Natural killer cell (primary cell): ENCODE data around the gene DENND4B. TPM values are rescaled to one million over a fixed set of nuclear protein-coding genes. Genes with fewer than 3 reads are reported as not detected.

ENCODE experiments used
- ATAC-seq, 3 donors: fragments of 150-1000 bp in 2 of 3; fragments of 200-7000 bp in 1 of 3; cut with Tn5 transposase; 1 replicate in 1 of 3; 2 replicates in 2 of 3; pipeline ENCODE4 v1.10.0; 2021; ENCODE audit warnings: mild to moderate bottlenecking in 2 of 3, moderate library complexity in 2 of 3
- DNase-seq, 2 donors: peaks; one replicate each; pipeline versions ENCODE4 v3.0.0 to v3.0.0-alpha.2; 2013 to 2021; ENCODE audit warnings: mixed read lengths in 1 of 2
- H3K27ac ChIP-seq: one replicate; pipeline ENCODE4 v1.5.1; 2013; ENCODE audit warnings: mild to moderate bottlenecking, low read length
- H3K27me3 ChIP-seq: one replicate; pipeline ENCODE4 v1.6.1; 2013; ENCODE audit warnings: low read length; ENCODE audit not compliant: control insufficient read depth, insufficient read depth
- H3K36me3 ChIP-seq: one replicate; pipeline ENCODE4 v1.6.1; 2013; ENCODE audit warnings: low read length; ENCODE audit not compliant: control insufficient read depth, insufficient read depth
- H3K4me1 ChIP-seq: one replicate; pipeline ENCODE4 v1.6.1; 2013; ENCODE audit warnings: low read length; ENCODE audit not compliant: control insufficient read depth, insufficient read depth
- H3K4me3 ChIP-seq: one replicate; pipeline ENCODE4 v1.5.1; 2013; ENCODE audit warnings: low read length
- H3K9me3 ChIP-seq: one replicate; pipeline ENCODE4 v1.6.1; 2013; ENCODE audit warnings: low read length; ENCODE audit not compliant: control insufficient read depth, insufficient read depth
- H3K27ac Mint-ChIP-seq, 2 donors: one replicate each; pipeline ENCODE4 v1.8.0; 2022; ENCODE audit warnings: mild to moderate bottlenecking in 2 of 2, mixed read lengths in 2 of 2, moderate library complexity in 1 of 2
- H3K27me3 Mint-ChIP-seq, 2 donors: one replicate each; pipeline ENCODE4 v1.8.0; 2022; ENCODE audit warnings: low read depth in 2 of 2, mixed read lengths in 2 of 2
- H3K36me3 Mint-ChIP-seq: one replicate; pipeline ENCODE4 v1.8.0; 2022; ENCODE audit warnings: mixed read lengths
- H3K4me1 Mint-ChIP-seq, 2 donors: one replicate each; pipeline ENCODE4 v1.8.0; 2022; ENCODE audit warnings: mixed read lengths in 2 of 2
- H3K4me3 Mint-ChIP-seq: one replicate; pipeline ENCODE4 v1.8.0; 2022; ENCODE audit warnings: mild to moderate bottlenecking, moderate library complexity, mixed read lengths
- H3K9me3 Mint-ChIP-seq, 2 donors: one replicate each; pipeline ENCODE4 v1.8.0; 2022; ENCODE audit warnings: mixed read lengths in 2 of 2
- CTCF ChIP-seq: fragments of 200-600 bp; IDR thresholded peaks from one replicate; pipeline ENCODE4 v1.8.0; 2022; ENCODE audit warnings: antibody characterized with exemption
- WGBS: methylation state at CpG from one replicate; pipeline ENCODE4 v1.1.7; 2013; ENCODE audit warnings: missing lambda C conversion rate; ENCODE audit not compliant: insufficient coverage; 5-methylcytosine and 5-hydroxymethylcytosine counted together
- intact Hi-C: fragments of 100-400 bp; cut with micrococcal nuclease; formaldehyde crosslinking; loops from one replicate; pipeline ENCODE4 v1.14.2; 2022
- total RNA-seq, 4 donors: library from RNA; stranded (reverse); fragments of 120-200 nt in 1 of 4; gene quantifications; one replicate each; pipeline versions ENCODE4 v1.2.3 to v1.2.4, GENCODE V29; 2013 to 2022

Gene DENND4B
- total RNA-seq, 3 donors from 2014 or later (not counting 1 experiment from before 2014, with no cell fraction given): 244 to 322 (median 291) TPM

GRCh38 chr1:153928791-153929341 is 17.7 kb downstream of the DENND4B start:
- H3K4me3 Mint-ChIP-seq: no peak overlapping the region
- DNase-seq (no peak), ATAC-seq (no peak)
- no peak overlapping the region for H3K4me3 ChIP-seq
- H3K4me1 Mint-ChIP-seq: peaks cover 15 to 19% of the 10 kb centered on the region in 2 donors
- H3K36me3 Mint-ChIP-seq: no peaks in the 10 kb centered on the region
- no peak overlapping the region for H3K27ac ChIP-seq
- no peaks in the 10 kb centered on the region for H3K27me3 Mint-ChIP-seq
- no peaks in the 10 kb centered on the region for H3K9me3 Mint-ChIP-seq
- H3K9me3 ChIP-seq: no peaks in the 10 kb centered on the region
- TF ChIP-seq CTCF: no peak
- peak overlapping the region; percentile 79 to 85 for H3K27ac Mint-ChIP-seq
- peaks cover 31% of the 10 kb centered on the region for H3K36me3 ChIP-seq
- H3K4me1 ChIP-seq: peaks cover 4% of the 10 kb centered on the region
- WGBS: 90% methylated on average over 4 of the region's 4 CpGs
- intact Hi-C loops: no loop called here
- H3K27me3 ChIP-seq: no peaks in the 10 kb centered on the region

- H3K36me3 Mint-ChIP-seq: no peaks in the 10 kb centered on the region
- DNase-seq (no peak), ATAC-seq (no peak)
- no peaks in the 10 kb centered on the region for H3K9me3 ChIP-seq
- peaks cover 24% of the 10 kb centered on the region for H3K36me3 ChIP-seq
- H3K4me1 ChIP-seq: peaks cover 9% of the 10 kb centered on the region
- H3K4me3 ChIP-seq: no peak overlapping the region
- no peak overlapping the region for H3K4me3 Mint-ChIP-seq
- WGBS: 100% methylated on average over 1 of the region's 1 CpG
- no peak for TF ChIP-seq CTCF
- no peaks in the 10 kb centered on the region for H3K9me3 Mint-ChIP-seq
- no peak overlapping the region for H3K27ac ChIP-seq
- H3K27me3 Mint-ChIP-seq: no peaks in the 10 kb centered on the region
- intact Hi-C loops: no loop called here
- H3K4me1 Mint-ChIP-seq: peaks cover 21 to 25% of the 10 kb centered on the region in 2 donors
- peak overlapping the region; percentile 79 to 85 for H3K27ac Mint-ChIP-seq
- no peaks in the 10 kb centered on the region for H3K27me3 ChIP-seq
These were observed 18.3 kb downstream of the DENND4B start for GRCh38 chr1:153928245-153928644.

GRCh38 chr1:153926405-153926804 is 20.1 kb downstream of the DENND4B start:
- no peak overlapping the region for H3K27ac ChIP-seq
- no peak overlapping the region for H3K4me3 ChIP-seq
- Mint-ChIP-seq H3K27ac (peak overlapping the region in 1 of 2 donors; percentile 33), H3K9me3 (no peaks in the 10 kb centered on the region), H3K27me3 (no peaks in the 10 kb centered on the region), H3K4me3 (no peak overlapping the region), H3K4me1 (peaks cover 32 to 35% of the 10 kb centered on the region in 2 donors), H3K36me3 (no peaks in the 10 kb centered on the region)
- peaks cover 11% of the 10 kb centered on the region for H3K36me3 ChIP-seq
- 95% methylated on average over 4 of the region's 4 CpGs for WGBS
- ATAC-seq (no peak), DNase-seq (no peak)
- H3K9me3 ChIP-seq: no peaks in the 10 kb centered on the region
- H3K27me3 ChIP-seq: no peaks in the 10 kb centered on the region
- no peak for TF ChIP-seq CTCF
- peaks cover 16% of the 10 kb centered on the region for H3K4me1 ChIP-seq
- intact Hi-C loops: no loop called here
